AG09309 (cell line): ENCODE measurements around the gene TRIM51.

Experiments used
- DNase-seq: peaks from one replicate; pipeline ENCODE4 v3.0.0-alpha.2; 2010; ENCODE audit warnings: low read depth
- H3K4me3 ChIP-seq: 2 replicates; pipeline ENCODE4 v1.5.1; 2011; ENCODE audit warnings: mild to moderate bottlenecking, low read depth, low read length, moderate library complexity; ENCODE audit not compliant: control insufficient read depth
- TF ChIP-seq, protein P1 (sequence below): IDR thresholded peaks from 2 replicates; pipeline ENCODE4 v1.5.1; 2011; ENCODE audit warnings: mild to moderate bottlenecking, low read depth, low read length, inconsistent platforms; ENCODE audit not compliant: insufficient read depth, control insufficient read depth; ENCODE audit errors: missing control alignments

The TRIM51 gene

DNA sequence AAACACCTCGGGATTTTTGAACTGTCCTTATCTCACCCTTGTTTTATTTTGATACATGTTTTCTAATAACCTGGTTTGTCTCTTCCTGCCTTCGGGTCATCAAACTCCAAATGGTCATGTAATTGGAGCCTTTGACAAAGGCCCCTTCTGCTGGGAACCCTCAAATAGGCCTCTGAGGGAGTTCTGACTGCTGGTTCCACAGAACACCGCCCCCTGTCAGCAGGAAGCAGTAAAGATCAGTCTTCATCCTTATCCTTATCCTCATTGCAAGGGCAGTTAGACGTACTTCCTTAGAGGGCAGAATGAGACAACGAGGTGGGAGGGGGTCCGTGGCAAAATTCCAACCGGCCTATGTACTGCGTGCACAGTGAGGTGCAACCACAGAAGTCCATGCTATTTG, 12.1 kb downstream of the TRIM51 start:
- no peak overlapping the region for H3K4me3 ChIP-seq
- TF ChIP-seq, protein P1, sequence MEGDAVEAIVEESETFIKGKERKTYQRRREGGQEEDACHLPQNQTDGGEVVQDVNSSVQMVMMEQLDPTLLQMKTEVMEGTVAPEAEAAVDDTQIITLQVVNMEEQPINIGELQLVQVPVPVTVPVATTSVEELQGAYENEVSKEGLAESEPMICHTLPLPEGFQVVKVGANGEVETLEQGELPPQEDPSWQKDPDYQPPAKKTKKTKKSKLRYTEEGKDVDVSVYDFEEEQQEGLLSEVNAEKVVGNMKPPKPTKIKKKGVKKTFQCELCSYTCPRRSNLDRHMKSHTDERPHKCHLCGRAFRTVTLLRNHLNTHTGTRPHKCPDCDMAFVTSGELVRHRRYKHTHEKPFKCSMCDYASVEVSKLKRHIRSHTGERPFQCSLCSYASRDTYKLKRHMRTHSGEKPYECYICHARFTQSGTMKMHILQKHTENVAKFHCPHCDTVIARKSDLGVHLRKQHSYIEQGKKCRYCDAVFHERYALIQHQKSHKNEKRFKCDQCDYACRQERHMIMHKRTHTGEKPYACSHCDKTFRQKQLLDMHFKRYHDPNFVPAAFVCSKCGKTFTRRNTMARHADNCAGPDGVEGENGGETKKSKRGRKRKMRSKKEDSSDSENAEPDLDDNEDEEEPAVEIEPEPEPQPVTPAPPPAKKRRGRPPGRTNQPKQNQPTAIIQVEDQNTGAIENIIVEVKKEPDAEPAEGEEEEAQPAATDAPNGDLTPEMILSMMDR, result no peak
- no peak for DNase-seq

DNA sequence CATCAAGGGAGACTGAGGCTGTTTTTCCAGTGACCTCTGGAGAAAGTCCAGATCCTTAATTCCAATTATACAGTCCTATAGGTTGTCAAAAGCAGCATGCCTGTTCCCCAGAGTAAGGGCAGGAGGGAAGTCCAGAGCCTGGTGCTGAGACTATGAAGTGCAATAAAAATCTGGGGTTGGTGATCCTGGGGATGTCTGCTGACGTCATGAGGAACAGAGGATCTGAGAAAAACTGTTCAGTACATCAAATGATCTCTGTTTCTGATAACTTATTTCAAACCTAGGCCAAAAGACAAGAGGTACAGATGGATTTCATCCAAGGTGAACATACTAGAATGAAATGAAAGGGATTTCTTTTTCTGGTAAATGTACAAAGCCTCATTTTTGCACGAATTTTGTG, 19.2 kb downstream of the TRIM51 start:
- H3K4me3 ChIP-seq, result no peak overlapping the region
- TF ChIP-seq, protein P1, result no peak
- DNase-seq, result no peak

DNA sequence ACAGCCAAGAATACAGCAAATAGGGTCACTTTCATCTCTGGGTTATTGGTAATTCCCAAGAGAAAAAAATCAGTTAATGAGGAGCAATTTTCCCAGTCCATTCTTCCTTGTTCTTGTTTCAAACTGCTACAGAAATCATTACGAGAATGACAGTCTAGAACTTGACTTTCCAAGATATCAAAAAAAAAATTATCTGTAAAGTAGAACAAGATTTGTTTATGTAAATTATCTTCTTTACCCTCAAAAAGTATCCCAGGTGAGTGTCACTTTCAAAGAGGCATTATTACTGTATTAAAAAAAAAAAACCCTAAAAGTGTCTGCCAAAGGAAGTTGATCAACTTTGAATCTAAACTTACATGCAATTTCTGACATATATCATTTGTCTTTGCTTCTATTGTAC, 31.4 kb downstream of the TRIM51 start, which contains the start of gene OR5W2:
Gene OR5W2, minus strand, starts transcription at position 101 of the 400 bp plus-strand sequence. Its CDS starts 0 bp downstream, at position 101.
- no peak for DNase-seq
- H3K4me3 ChIP-seq, result no peak within 1 kb of the TSS
- TF ChIP-seq, protein P1, result no peak

DNA sequence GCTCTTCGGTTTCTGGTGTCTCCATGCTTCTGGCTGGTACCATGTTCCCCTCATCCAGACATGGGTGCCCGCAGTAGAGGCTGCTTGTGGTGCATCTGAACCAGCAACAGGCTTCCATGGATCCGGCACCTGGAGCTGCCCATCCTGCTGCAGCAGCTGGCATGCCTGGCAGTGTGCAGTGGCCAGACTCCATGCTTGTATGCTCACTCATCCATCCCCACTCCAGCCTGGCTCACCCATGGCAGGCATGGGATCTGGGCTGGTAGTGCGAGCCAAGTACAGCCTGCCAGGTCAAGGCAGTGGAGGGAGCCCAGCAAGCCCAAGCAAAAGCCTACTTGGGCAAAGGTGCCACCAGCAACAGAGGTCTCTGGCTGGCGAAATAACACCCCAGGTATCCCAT, 37.4 kb downstream of the TRIM51 start:
- DNase-seq, result no peak
- H3K4me3 ChIP-seq, result no peak overlapping the region
- TF ChIP-seq, protein P1, result no peak

DNA sequence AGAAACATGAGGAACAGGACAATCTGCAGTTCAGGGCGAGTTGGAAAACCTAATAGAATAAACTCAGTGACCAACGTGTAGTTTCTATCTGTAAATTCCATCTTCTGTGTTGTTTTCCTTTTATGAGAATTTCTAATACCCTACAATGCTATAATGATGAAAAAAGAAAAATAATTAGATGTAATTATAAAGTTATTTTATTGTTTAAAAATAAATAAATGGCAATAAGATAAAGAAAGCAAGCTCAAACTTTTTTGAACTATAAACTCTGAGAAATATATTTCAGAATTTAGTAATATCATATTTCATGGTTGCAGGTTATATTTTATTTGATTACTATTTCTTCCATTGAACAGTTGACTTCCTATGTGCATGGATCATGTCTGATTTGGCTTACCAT, 53.2 kb downstream of the TRIM51 start, which contains the start of gene OR5I1:
Gene OR5I1, minus strand, starts transcription at position 101 of the 400 bp plus-strand sequence. Its CDS starts 0 bp downstream, at position 101.
- no peak within 1 kb of the TSS for H3K4me3 ChIP-seq
- TF ChIP-seq, protein P1, result no peak
- no peak for DNase-seq
